OCI-M2 (cell line): Measurements from ENCODE around the gene ITGB2.

Experiments
- DNase-seq: peaks from one replicate; lab custom pipeline; 2025; ENCODE audit not compliant: unreplicated experiment; lab: John Stamatoyannopoulos, UW

ITGB2 gene

DNA sequence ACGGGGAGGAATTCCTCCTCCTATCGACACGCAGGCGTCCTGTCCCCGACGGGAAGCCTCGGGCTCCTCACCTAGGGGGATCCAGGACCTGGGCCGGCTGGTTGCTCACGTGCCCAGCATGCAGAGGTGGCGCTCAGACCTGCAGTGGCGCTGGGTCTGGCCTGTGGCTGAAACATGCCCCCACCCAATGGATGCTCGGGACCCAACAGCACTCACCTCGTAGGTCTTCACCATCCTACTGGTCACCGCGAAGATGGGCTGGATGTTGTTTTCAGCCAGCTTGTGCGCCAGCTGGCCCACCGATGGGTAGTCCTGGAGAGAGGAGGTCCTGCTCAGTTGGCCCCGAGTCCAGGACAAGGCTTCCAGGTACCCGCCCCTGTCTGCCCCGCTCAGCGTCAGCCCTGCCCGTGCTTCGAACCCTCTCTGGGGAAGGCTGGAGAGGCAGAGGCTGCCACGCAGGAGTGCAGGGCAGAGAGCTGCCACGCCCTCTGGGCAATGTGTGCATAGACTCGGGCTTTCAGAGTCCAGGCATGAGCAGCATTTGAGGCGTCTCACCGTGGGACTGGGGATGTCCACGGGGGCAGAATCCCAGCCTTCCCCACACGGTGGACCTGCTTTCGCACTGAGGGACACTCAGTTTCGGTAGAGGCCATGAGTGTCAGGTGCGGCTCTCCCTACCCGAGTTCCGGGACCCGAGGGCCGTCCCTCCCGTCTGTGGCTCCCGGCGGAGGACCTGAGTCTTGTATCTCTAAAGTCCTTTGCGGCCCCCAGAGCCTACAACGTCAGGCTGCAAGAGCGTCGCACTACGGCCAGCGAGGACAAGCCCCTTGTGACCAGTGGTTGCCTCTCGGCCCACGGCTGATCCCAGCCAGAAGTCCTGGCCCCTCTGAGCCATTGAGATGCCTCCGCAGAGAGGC, 21.6 kb downstream of the ITGB2 start:
- no peak for DNase-seq

DNA sequence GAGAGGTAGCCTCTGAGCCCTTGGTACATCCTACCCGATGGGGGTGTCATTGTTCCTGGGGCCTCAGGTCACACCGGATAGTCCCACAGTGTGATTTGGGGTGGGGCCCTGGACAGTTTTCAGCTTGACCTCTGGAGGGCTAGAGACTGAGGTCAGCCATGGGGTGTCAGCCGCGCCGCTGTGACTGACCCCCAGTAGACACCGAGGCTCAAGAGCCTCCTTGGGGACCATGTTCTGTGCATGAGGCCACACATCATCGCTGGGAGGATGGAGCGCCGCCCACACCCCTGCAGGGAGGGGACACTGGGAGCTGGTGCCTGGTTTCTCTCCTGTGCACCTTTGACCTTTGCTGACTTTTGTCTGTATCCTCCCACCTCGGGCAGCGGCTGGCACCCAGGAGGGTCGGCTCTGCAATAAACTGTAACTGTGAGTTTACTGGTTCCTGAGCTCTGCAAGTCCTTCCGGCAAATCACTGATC, 22.6 kb downstream of the ITGB2 start:
- DNase-seq, result no peak

GRCh38 chr21:44897326-44898010, 23.2 kb downstream of the ITGB2 start:
- no peak for DNase-seq

DNA sequence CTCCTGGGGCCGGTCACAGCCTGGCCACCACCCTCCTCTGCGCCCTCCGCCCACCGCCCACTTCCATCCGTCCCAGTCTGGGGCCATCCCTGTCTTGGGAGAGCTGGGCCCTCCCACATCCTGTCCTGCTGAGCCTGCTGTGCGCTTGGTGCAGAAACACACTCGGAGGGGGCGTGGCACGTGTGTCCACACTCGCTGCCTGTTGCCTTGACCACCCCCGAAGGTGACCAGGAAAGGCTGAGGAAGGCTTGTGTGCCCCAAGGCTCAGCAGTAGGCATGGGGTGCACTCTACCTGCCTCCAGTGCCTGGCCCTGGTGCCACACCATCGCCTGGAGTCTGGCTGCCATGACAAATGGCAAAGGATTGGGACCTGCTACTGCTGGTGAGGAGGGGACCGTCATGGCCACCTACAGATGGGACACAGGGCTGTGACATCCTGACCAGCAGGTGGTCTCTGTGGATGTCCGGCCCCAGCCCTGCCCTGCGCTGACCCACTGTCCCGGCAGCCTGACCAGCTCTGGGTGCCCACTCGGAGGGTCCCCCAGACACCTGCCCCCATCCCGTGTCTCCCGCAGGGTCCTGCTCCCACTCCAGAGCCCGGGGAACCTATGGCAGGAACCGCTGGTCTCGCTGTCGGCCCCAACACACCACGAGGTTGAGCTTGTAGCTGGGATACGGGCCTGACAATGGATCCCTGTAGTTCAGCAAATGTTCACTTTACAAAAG, 24.0 kb downstream of the ITGB2 start:
- no peak for DNase-seq

DNA sequence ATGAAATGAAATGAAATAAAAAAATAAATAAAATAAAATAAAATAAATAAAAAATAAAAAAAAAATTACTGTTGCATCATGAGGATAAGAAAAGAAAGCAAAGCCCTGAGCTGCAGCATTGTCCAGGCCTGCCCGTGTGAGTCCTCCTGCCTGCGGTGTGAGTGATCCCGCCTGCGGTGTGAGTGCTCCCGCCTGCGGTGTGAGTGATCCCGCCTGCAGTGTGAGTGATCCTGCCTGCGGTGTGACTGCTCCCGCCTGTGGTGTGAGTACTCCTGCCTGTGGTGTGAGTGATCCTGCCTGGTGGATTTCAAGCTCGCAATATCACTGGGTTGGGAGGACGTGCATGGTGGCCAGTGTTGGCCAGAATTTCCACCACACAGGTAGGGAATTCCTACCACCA, 24.8 kb downstream of the ITGB2 start:
- no peak for DNase-seq

DNA sequence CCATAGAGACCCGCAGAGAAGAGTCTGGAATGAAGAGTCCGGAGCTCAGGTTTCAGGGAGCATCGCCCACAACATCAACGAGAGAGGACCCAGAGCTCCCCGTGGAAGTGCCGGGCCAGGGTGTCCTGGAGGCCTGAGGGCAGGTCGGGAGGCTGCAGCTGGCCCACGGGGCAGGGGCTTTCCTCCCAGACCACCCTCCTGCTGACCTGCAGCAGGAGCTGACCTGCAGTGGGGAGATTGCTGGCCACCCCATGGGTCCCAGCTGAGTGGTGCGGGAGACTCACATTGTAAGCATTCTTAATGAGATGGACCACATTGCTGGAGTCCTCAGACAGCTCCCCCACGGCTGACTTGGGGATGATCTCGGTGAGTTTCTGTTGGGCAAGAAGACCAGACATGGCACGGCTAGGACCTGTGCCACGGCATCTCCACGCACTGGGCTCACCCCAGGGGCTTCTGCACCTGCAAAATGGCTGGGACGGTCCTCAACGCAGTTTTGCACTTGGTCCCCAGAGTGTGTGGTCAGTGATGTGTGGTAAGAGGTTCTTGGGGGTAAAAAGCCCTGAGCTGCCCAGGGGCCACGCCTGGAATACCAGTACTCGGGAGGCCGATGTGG, 25.9 kb downstream of the ITGB2 start:
- no peak for DNase-seq

GRCh38 chr21:44893948-44894656, 26.6 kb downstream of the ITGB2 start:
- no peak for DNase-seq

DNA sequence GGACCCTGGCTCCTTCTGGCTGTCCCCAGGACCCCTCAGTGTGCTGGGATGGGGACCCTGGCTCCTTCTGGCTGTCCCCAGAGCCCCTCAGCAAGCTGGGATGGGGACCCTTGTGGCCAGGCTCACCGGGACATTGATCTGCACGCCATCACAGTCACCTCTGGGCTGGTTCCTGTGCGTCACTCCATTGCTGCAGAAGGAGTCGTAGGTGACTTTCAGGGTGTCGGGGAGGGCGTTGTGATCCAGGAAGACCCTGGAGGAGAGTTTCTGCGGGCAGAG, 27.5 kb downstream of the ITGB2 start:
- no peak for DNase-seq

GRCh38 chr21:44892536-44893277, 28.0 kb downstream of the ITGB2 start:
- no peak for DNase-seq

- DNase-seq, result no peak
These were observed 28.6 kb downstream of the ITGB2 start for GRCh38 chr21:44892095-44892494.

DNA sequence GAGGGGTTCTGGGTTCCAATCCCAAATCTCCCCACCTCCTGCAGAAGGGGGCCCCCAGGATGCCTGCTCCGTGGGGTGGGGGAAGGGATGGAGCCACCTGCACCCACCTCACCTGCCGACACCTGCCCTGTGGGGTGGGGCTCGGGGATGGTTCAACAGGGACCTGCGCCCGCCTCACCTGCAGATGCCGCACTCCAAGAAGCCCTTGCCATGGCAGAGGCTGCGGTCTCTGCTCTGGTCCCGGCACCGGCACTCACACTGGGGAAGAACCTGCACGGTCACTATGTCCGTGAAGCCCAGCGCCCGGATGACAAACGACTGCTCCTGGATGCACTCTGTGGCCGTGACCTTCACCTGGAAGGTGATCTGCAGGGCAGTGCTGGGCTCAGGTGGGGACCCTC, 29.1 kb downstream of the ITGB2 start:
- DNase-seq, result no peak

- no peak for DNase-seq
These were observed 29.6 kb downstream of the ITGB2 start for GRCh38 chr21:44890961-44891541.

DNA sequence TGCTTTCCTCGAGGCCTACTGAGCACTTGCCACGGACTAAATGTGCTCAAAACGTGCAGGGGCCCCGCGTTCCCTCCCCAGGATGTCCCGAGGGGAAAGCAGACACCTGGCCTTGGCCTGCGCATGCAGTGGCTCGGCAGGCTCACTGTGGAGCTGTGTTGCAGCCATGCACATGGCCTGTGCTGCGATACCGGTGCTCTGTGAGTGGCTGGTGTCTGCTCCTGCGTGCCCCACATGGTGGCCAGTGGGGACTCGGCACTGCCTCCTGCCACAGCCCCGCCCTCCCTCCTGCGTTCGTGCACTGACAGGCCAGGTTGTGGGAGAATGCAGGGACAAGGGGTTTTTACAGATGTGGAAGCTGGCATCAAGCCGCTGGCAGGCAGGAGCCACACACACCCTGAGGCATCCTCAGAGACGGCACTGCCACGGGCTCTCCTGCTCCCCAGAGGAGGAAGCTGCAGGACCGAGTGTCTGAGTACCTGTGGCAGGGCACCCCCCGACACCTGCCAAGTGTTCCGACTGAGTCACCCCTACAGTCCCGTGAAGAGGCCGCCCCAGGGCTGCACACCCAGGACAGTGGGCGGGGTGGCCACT, 30.3 kb downstream of the ITGB2 start:
- DNase-seq, result no peak

DNA sequence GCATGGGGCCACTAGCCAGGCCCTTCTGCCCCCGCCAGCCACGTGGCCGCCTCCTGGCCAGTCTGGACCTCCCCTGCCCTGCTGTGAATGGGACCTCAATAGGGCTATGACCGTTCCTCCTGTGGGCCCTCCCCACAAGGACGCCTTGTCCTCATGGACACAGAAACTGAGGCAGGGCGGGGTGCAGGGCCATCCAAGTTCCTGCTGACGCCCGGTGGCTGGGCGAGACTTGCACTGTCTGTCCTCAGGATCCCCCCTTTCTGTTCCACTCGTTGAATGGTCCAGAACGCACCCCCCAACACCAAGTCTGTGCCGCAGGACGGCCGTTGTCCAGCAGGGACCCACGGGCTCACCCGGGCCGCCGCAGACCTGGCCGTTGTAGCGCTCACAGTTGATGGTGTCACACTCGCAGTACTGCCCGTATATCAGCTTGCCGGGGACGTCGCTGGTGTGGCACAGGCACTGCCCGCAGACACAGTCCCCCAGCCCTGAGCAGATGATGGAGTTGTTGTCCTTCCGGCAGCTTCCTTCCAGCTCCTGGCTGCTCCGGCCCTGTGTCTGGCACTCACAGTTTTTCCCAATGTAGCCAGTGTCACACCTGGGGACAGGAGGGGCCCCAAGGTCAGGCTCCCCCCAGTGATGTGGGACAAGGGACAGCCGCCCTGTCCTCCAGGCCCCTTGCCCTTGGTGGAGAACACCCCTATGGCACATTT, 30.9 kb downstream of the ITGB2 start:
- no peak for DNase-seq

GRCh38 chr21:44888581-44889550, 31.8 kb downstream of the ITGB2 start:
- no peak for DNase-seq

- DNase-seq, result no peak
These were observed 32.7 kb downstream of the ITGB2 start for GRCh38 chr21:44887807-44888580.
